Neural crest cell (in vitro differentiated cells): Measurements from ENCODE around the gene PSMB4. TPM values are rescaled to one million over a fixed set of nuclear protein-coding genes. Genes with fewer than 3 reads are reported as not detected.
A peak's percentile ranks its signal among the peaks of the same experiment; 100 is the strongest.

Source experiments
- DNase-seq: peaks from one replicate; pipeline ENCODE4 v3.0.0; 2021; ENCODE audit warnings: low read depth, mixed read lengths, low spot score
- H3K27ac Mint-ChIP-seq: one replicate; pipeline ENCODE4 v1.8.0; 2021; ENCODE audit warnings: mild to moderate bottlenecking, mixed read lengths; ENCODE audit not compliant: unreplicated experiment
- H3K27me3 Mint-ChIP-seq: 2 replicates; pipeline ENCODE4 v1.8.0; 2021; ENCODE audit warnings: low read depth, mild to moderate bottlenecking, mixed read lengths
- H3K36me3 Mint-ChIP-seq: 2 replicates; pipeline ENCODE4 v1.8.0; 2021; ENCODE audit warnings: low read depth, mild to moderate bottlenecking, mixed read lengths
- H3K4me1 Mint-ChIP-seq: 2 replicates; pipeline ENCODE4 v1.8.0; 2021; ENCODE audit warnings: mixed read lengths
- H3K4me3 Mint-ChIP-seq: one replicate; pipeline ENCODE4 v1.8.0; 2021; ENCODE audit warnings: mild to moderate bottlenecking, mixed read lengths
- H3K9me3 Mint-ChIP-seq: 2 replicates; pipeline ENCODE4 v1.8.0; 2021; ENCODE audit warnings: mixed read lengths
- CTCF ChIP-seq: fragments of 200-600 bp; sonication (generic); conservative IDR thresholded peaks from 2 replicates; pipeline ENCODE4 v1.5.0; 2021; ENCODE audit warnings: antibody characterized with exemption, mild to moderate bottlenecking
- total RNA-seq: library from RNA; stranded (reverse); gene quantifications from 2 replicates; pipeline ENCODE4 v1.2.1, GENCODE V29; 2021

Gene PSMB4
- total RNA-seq, 1 donor from 2014 or later: 279 TPM

- no peaks in the 10 kb centered on the region for H3K4me1 Mint-ChIP-seq
- no peak for TF ChIP-seq CTCF
- no peak overlapping the region for H3K27ac Mint-ChIP-seq
- H3K36me3 Mint-ChIP-seq: peaks cover 30% of the 10 kb centered on the region
- no peak overlapping the region for H3K4me3 Mint-ChIP-seq
- peaks cover 19% of the 10 kb centered on the region for H3K9me3 Mint-ChIP-seq
- no peaks in the 10 kb centered on the region for H3K27me3 Mint-ChIP-seq
- DNase-seq: no peak
Observed at GRCh38 chr1:151362308-151363155, 36.8 kb upstream of the PSMB4 start.

GRCh38 chr1:151364996-151365395 lies 34.4 kb upstream of the PSMB4 start:
- Mint-ChIP-seq H3K27me3 (no peaks in the 10 kb centered on the region), H3K4me3 (no peak overlapping the region), H3K9me3 (peaks cover 19% of the 10 kb centered on the region), H3K4me1 (no peaks in the 10 kb centered on the region), H3K27ac (peak overlapping the region; percentile 53), H3K36me3 (peaks cover 30% of the 10 kb centered on the region)
- TF ChIP-seq CTCF: no peak
- DNase-seq: no peak

GRCh38 chr1:151367658-151368392 lies 31.5 kb upstream of the PSMB4 start:
- no peak for TF ChIP-seq CTCF
- Mint-ChIP-seq H3K9me3 (peaks cover 13% of the 10 kb centered on the region), H3K27me3 (no peaks in the 10 kb centered on the region), H3K27ac (no peak overlapping the region), H3K36me3 (peaks cover 16% of the 10 kb centered on the region), H3K4me1 (peaks cover 14% of the 10 kb centered on the region), H3K4me3 (no peak overlapping the region)
- no peak for DNase-seq

GRCh38 chr1:151368393-151369301 lies 30.7 kb upstream of the PSMB4 start:
- H3K27me3 Mint-ChIP-seq: no peaks in the 10 kb centered on the region
- no peak overlapping the region for H3K4me3 Mint-ChIP-seq
- DNase-seq: no peak
- no peak overlapping the region for H3K27ac Mint-ChIP-seq
- H3K9me3 Mint-ChIP-seq: peaks cover 6% of the 10 kb centered on the region
- peaks cover 23% of the 10 kb centered on the region for H3K4me1 Mint-ChIP-seq
- no peak for TF ChIP-seq CTCF
- H3K36me3 Mint-ChIP-seq: peaks cover 7% of the 10 kb centered on the region

GRCh38 chr1:151369302-151369610 lies 30.1 kb upstream of the PSMB4 start:
- H3K27ac Mint-ChIP-seq: no peak overlapping the region
- no peak for TF ChIP-seq CTCF
- no peak overlapping the region for H3K4me3 Mint-ChIP-seq
- peaks cover 1% of the 10 kb centered on the region for H3K36me3 Mint-ChIP-seq
- peaks cover 29% of the 10 kb centered on the region for H3K4me1 Mint-ChIP-seq
- H3K27me3 Mint-ChIP-seq: no peaks in the 10 kb centered on the region
- H3K9me3 Mint-ChIP-seq: peaks cover under 1% of the 10 kb centered on the region
- DNase-seq: no peak
